Colon (tissue), 2 donors: ENCODE results near the gene RFXANK.
A peak's percentile ranks its signal among the peaks of the same experiment; 100 is the strongest.
"Not testable (repeated sequence)": the region's sequence is repeated elsewhere in the genome, so short reads cannot be mapped to it uniquely, and the experiment has no call there.

Experiments used
- FAIRE-seq: peaks from 2 replicates; lab custom pipeline; 2012; peaks lifted over from hg19 to GRCh38; lab: Jason Lieb, UNC
- donor health status: control.
- donor health status: control.

RFXANK gene, protein sequence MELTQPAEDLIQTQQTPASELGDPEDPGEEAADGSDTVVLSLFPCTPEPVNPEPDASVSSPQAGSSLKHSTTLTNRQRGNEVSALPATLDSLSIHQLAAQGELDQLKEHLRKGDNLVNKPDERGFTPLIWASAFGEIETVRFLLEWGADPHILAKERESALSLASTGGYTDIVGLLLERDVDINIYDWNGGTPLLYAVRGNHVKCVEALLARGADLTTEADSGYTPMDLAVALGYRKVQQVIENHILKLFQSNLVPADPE

DNA sequence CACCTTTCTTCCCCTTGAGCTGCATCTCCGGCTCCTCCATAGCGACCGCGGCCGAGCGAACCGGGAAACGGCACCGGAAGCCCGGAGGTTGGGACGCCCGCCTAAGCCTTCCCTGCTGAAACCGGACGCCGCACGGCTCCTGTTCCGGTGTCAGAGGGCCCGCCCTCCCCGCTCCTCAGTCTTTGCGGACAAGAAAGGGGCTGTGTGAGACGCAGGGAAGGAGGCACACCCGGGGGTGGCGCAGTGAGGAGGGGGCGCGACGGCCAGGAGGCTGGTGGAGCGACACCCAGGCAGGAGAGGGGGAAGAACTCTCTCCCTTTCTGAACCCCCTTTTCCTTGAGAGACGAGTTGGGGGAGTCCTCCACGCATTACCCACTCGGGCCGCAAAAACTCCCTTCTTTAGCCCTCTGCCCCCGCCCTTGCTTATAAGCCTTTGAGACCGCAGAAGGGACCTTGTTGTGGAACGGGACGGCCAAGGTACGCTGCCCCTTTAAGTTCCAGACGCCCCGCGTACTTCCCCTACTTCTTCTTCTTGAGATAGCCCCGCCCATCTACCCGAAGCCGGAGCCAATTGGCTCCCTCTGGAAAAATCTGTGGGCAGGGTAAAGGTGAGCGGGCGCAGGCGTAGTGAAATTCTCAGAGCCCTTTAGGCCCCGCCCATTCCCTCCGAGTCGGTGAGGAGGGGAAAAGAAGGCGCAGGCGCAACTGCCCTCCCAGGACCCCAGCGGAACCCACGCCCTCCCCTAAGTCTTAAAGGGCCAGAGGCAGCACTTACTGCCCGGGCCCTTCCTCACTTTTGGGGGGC, at the start of gene RFXANK, which contains the start of gene BORCS8:
RFXANK (plus strand) TSS at position 181 of the 805 bp plus-strand sequence. CDS start 1,689 bp downstream, outside the sequence.
BORCS8 (minus strand) TSS at position 75 of the 805 bp plus-strand sequence; CDS start at position 40, 35 bp downstream.
- peak; percentile 28 for FAIRE-seq

DNA sequence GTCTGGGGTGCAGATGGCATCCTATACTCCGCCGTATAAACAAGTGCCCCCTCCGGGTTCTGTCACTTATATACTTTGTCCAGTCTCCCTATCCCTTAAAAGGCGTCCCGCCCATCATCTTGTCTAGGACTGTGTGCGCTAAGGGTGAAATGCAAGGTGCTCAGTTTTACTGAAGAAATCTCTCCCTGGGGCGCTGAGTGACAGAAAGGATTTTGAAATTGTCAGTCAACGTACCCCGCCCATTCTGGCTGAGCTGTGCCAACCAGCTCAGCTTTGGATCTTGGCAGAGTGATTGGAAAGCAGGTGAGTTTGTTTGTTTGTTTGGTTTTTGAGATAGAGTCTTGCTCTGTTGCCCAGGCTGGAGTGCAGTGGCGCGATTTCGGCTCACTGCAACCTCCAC, 49.7 kb upstream of the RFXANK start:
- no peak for FAIRE-seq

DNA sequence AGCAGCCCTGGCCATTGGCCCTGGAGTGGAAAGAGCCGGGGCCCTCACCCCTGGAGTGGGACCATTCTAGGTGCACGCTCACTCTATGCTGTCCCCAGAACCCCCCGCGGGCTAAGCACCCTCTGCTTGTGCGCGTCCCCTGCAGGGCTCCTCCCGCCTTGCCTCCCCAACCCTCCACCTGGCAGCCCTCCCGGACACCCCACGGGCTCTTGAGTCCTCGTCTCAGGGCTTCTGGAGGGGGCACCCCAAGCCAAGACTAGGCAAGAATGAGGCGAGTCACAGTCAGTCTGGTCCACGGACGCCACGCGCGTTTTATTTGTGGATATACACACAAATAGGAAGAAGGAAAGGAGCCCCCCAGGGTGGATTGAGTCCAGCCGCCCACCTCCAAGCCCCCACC, 46.8 kb upstream of the RFXANK start:
- FAIRE-seq: no peak

- FAIRE-seq: no peak
Measured at GRCh38 chr19:19145684-19146608, 46.1 kb upstream of the RFXANK start.

GRCh38 chr19:19146865-19147264, 45.2 kb upstream of the RFXANK start:
- FAIRE-seq: no peak

GRCh38 chr19:19147344-19147743, 44.7 kb upstream of the RFXANK start:
- FAIRE-seq: no peak

- not testable (repeated sequence) for FAIRE-seq
Measured at GRCh38 chr19:19148504-19148903, 43.6 kb upstream of the RFXANK start.

- FAIRE-seq: no peak
Measured at GRCh38 chr19:19149435-19149834, 42.6 kb upstream of the RFXANK start.

- FAIRE-seq: no peak
Measured at GRCh38 chr19:19151418-19151817, 40.6 kb upstream of the RFXANK start.

- FAIRE-seq: no peak
Measured at GRCh38 chr19:19152668-19153384, 39.2 kb upstream of the RFXANK start.

DNA sequence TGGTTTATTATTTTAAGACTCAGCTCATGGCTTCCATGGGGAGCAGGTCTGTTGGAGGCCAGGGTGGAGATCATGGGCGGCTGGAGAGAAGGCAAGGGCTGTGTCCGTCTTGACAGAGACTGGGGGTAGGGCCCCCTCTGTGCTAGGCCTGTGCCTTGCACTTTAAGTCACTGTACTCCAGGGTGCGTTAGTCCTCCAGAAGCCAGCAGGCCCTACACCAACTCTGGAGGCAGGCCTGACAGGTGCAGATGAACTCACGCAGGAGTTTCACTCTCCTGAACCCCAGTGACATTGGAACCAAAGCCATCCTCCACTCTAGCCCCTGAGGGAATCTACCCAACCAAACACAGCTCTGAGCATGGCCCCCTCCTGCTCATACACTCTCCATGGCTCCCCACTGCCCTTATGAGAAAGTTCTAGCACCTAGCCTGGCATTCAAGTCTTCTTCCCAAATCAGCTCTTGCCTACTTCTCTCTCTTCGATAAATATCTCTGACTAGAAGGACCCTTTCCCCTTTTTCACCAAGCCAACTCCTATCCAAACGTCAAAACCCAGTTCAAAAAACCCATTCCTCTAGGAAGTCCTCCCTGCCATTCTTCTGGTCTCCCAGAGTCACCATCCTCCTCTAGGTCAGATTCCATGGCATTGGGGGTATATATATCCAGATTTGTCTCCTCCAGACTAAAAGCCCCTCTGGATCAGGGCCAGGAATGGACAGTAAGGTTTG, 37.1 kb upstream of the RFXANK start:
- FAIRE-seq: no peak

- FAIRE-seq: no peak
Measured at GRCh38 chr19:19155495-19156219, 36.4 kb upstream of the RFXANK start.

DNA sequence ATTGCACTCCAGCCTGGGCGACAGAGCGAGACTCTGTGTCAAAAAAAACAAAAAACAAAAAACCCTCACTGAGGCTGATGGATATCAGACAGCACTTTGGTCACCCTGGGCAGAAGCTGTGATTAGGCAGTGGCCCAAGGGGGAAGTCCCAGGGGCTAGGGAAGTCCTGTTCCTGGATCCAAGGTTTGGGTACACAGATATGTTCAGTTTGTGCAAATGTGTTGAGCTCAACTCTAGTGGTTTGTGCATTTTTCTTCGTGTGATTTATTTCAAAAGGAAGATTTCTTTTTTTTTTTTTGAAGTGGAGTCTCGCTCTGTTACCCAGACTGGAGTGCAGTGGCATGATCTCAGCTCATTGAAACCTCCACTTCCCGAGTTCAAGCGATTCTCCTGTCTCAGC, 34.2 kb upstream of the RFXANK start:
- no peak for FAIRE-seq

DNA sequence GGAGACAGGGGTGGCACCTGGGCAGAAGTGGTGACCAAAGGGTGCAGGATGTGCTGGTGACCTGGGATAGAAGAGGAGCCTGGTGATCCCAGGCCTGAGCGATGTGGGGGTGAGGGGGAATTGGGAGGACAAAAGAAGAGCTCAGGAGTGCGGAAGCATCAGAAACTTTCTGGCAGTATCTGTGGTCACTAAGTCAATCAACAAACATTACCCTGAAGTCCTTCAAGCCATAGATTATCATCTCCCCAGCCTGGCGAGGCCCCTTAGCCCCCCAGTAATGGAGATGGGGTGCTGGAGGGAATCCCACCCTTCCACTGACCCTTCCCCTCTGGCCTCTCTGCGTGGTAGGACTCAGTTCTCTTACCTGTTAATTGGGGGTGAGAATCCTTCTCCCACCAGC, 32.5 kb upstream of the RFXANK start:
- no peak for FAIRE-seq

- no peak for FAIRE-seq
Measured at GRCh38 chr19:19160461-19161035, 31.5 kb upstream of the RFXANK start.

DNA sequence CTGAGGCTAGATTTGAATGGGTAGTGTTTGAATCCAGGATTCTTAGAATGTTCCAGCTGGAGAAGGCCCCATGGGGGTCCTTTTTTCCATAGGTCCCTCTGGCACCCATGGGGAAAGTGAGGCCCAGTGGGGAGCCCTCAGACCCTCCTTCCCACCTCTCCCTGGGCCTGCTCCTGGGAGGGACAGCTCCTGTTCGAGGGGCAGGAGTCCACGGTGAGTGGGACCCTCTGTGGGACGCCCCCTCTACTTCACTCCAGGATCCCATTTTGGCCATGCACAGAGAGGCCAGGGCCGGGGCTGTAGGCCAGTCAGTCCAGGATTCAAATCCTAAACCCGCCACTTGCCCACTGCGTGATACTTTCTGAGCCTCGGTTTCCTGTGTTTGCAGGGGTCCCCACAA, 29.6 kb upstream of the RFXANK start:
- no peak for FAIRE-seq

DNA sequence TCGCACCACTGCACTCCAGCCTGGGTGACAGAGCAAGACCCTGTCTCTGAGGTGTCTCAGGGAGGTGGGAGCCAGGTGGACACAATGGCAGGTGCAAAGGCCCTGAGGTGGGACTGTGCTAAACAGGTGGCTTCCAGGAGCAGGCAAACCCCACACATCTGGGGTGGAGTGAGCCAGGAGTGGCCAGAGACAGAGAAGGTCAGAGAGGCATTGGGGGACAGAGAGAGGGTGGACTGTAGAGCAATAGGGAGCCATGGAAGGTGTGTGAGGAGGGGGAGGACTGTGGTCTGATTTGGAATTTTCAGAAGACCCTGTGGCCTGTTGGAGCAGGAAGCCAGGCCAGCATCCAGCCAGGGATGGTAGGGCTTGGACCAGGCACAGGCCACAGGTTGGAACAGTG, 26.7 kb upstream of the RFXANK start:
- no peak for FAIRE-seq

DNA sequence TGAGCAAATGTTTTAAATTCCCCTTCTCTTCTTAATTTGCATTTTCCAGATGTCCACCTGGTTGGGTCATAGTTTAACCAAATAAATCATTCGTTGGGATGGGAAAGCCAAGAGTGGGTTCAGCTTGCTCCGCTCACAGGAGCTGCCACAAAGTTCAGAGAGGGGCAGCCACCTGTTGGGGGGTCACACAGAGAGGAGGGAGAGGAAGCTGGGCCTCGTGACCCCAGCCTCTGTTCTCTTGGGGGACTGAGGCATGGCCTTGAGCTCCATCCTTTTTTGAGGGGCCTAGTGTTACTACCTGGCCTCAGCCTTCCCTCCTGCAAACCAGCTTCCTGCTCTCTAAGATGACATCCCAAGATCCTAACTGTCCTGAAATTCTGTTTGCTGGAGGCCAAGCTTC, 24.4 kb upstream of the RFXANK start:
- no peak for FAIRE-seq

GRCh38 chr19:19169236-19170052, 22.6 kb upstream of the RFXANK start:
- no peak for FAIRE-seq
